SIG-M5 treated with dmso at 0.1 percent for 504 hours (cell line): Measurements from ENCODE around the gene GNPAT.
A peak's percentile ranks its signal among the peaks of the same experiment; 100 is the strongest.

Experiments used
- DNase-seq: peaks from one replicate; lab custom pipeline; 2025; ENCODE audit not compliant: unreplicated experiment; lab: John Stamatoyannopoulos, UW

The GNPAT gene

GRCh38 chr1:231240883-231241735 is at the start of gene GNPAT:
Gene GNPAT, plus strand, starts transcription at chr1:231241212. Its CDS starts 167 bp downstream, at chr1:231241379.
- DNase-seq: peak; percentile 84

- DNase-seq: no peak
Measured at GRCh38 chr1:231192620-231193163, 48.3 kb upstream of the GNPAT start.

GRCh38 chr1:231193710-231194340 is 47.2 kb upstream of the GNPAT start:
- no peak for DNase-seq

- no peak for DNase-seq
Measured at GRCh38 chr1:231194476-231194842, 46.6 kb upstream of the GNPAT start.

GRCh38 chr1:231194843-231195516 is 46.0 kb upstream of the GNPAT start:
- DNase-seq: no peak

GRCh38 chr1:231196307-231196706 is 44.7 kb upstream of the GNPAT start:
- no peak for DNase-seq

- no peak for DNase-seq
Measured at GRCh38 chr1:231196728-231197127, 44.3 kb upstream of the GNPAT start.

- DNase-seq: no peak
Measured at GRCh38 chr1:231199868-231200267, 41.1 kb upstream of the GNPAT start.

- DNase-seq: peak; percentile 37
Measured at GRCh38 chr1:231200388-231201031, 40.5 kb upstream of the GNPAT start.

GRCh38 chr1:231201375-231201978 is 39.5 kb upstream of the GNPAT start:
- DNase-seq: no peak

- DNase-seq: no peak
Measured at GRCh38 chr1:231201979-231202633, 38.9 kb upstream of the GNPAT start.

- no peak for DNase-seq
Measured at GRCh38 chr1:231203259-231204057, 37.6 kb upstream of the GNPAT start.

GRCh38 chr1:231206856-231207255 is 34.2 kb upstream of the GNPAT start:
- DNase-seq: no peak

- DNase-seq: no peak
Measured at GRCh38 chr1:231207437-231207836, 33.6 kb upstream of the GNPAT start.

- DNase-seq: no peak
Measured at GRCh38 chr1:231208980-231209379, 32.0 kb upstream of the GNPAT start.

GRCh38 chr1:231209531-231209930 is 31.5 kb upstream of the GNPAT start:
- DNase-seq: no peak

GRCh38 chr1:231210126-231210525 is 30.9 kb upstream of the GNPAT start:
- DNase-seq: no peak

GRCh38 chr1:231211005-231211857 is 29.8 kb upstream of the GNPAT start:
- peak; percentile 69 for DNase-seq
